ENCODE data around the gene PNPLA2. TPM values are rescaled to one million over a fixed set of nuclear protein-coding genes. Genes with fewer than 3 reads are reported as not detected.

Gene PNPLA2
- total RNA-seq, 2 experiments from 2014 or later, result 19.8 to 41.2 TPM

- intact Hi-C loops (cut with micrococcal nuclease; ENCODE audit: unreplicated experiment), result no loop called here
- no TSS peak for BruUV-seq (replicated peaks)
- Histone ChIP-seq H2AFZ (ENCODE audit: low read length) (no peak overlapping the region), H3K79me2 (ENCODE audit: insufficient read depth, low read depth, low read length) (no peaks in the 10 kb centered on the region), H4K20me1 (ENCODE audit: insufficient read depth, low read length) (no peaks in the 10 kb centered on the region), H3K27ac (ENCODE audit: low read depth, low read length, poor library complexity, severe bottlenecking) (no peak overlapping the region), H3K36me3 (ENCODE audit: insufficient read depth, low read length) (no peaks in the 10 kb centered on the region), H3K4me3 (ENCODE audit: low read depth, low read length, poor library complexity, severe bottlenecking) (no peak overlapping the region), H3K9me2 (ENCODE audit: insufficient read depth, low read length) (no peaks in the 10 kb centered on the region), H3K4me2 (ENCODE audit: low read length) (no peak overlapping the region), H3K4me1 (ENCODE audit: insufficient read depth, low read length, poor library complexity, severe bottlenecking) (no peaks in the 10 kb centered on the region), H3K9me3 (ENCODE audit: low read length) (no peaks in the 10 kb centered on the region)
- TF ChIP-seq EZH2phosphoT487 (IDR thresholded peaks at IDR 0.05; ENCODE audit: borderline replicate concordance, low read depth, low read length) (no peak), CTCF (conservative IDR thresholded peaks at IDR 0.05; ENCODE audit: low read length) (no peak)
- ChIA-PET CTCF (ENCODE audit: unreplicated experiment) (no interaction called here), POLR2A (no interaction called here)
- DNase-seq (ENCODE audit: low spot score), result no peak
Observed at GRCh38 chr11:862081-862661, 43.5 kb downstream of the PNPLA2 start.

GRCh38 chr11:862696-863022, 43.9 kb downstream of the PNPLA2 start:
- Histone ChIP-seq H3K4me1 (ENCODE audit: insufficient read depth, low read length, poor library complexity, severe bottlenecking) (no peaks in the 10 kb centered on the region), H2AFZ (ENCODE audit: low read length) (no peak overlapping the region), H3K79me2 (ENCODE audit: insufficient read depth, low read depth, low read length) (no peaks in the 10 kb centered on the region), H3K4me3 (ENCODE audit: low read depth, low read length, poor library complexity, severe bottlenecking) (no peak overlapping the region), H4K20me1 (ENCODE audit: insufficient read depth, low read length) (no peaks in the 10 kb centered on the region), H3K9me2 (ENCODE audit: insufficient read depth, low read length) (no peaks in the 10 kb centered on the region), H3K27ac (ENCODE audit: low read depth, low read length, poor library complexity, severe bottlenecking) (no peak overlapping the region), H3K4me2 (ENCODE audit: low read length) (no peak overlapping the region), H3K9me3 (ENCODE audit: low read length) (no peaks in the 10 kb centered on the region), H3K36me3 (ENCODE audit: insufficient read depth, low read length) (no peaks in the 10 kb centered on the region)
- TF ChIP-seq CTCF (conservative IDR thresholded peaks at IDR 0.05; ENCODE audit: low read length), result no peak
- DNase-seq (ENCODE audit: low spot score), result no peak
- POLR2A ChIA-PET, result no interaction called here
- no TSS peak for BruUV-seq (replicated peaks)
- intact Hi-C loops (cut with micrococcal nuclease; ENCODE audit: unreplicated experiment), result no loop called here
- CTCF ChIA-PET (ENCODE audit: unreplicated experiment), result no interaction called here

- Histone ChIP-seq H3K36me3 (ENCODE audit: insufficient read depth, low read length) (no peaks in the 10 kb centered on the region), H3K27ac (ENCODE audit: low read depth, low read length, poor library complexity, severe bottlenecking) (no peak overlapping the region), H3K4me1 (ENCODE audit: insufficient read depth, low read length, poor library complexity, severe bottlenecking) (no peaks in the 10 kb centered on the region), H3K79me2 (ENCODE audit: insufficient read depth, low read depth, low read length) (no peaks in the 10 kb centered on the region), H3K4me3 (ENCODE audit: low read depth, low read length, poor library complexity, severe bottlenecking) (no peak overlapping the region), H3K9me3 (ENCODE audit: low read length) (no peaks in the 10 kb centered on the region), H3K4me2 (ENCODE audit: low read length) (no peak overlapping the region), H4K20me1 (ENCODE audit: insufficient read depth, low read length) (no peaks in the 10 kb centered on the region), H3K9me2 (ENCODE audit: insufficient read depth, low read length) (no peaks in the 10 kb centered on the region), H2AFZ (ENCODE audit: low read length) (no peak overlapping the region)
- intact Hi-C loops (cut with micrococcal nuclease; ENCODE audit: unreplicated experiment), result no loop called here
- no peak for DNase-seq (ENCODE audit: low spot score)
- BruUV-seq (replicated peaks), result no TSS peak
- ChIA-PET CTCF (ENCODE audit: unreplicated experiment) (no interaction called here), POLR2A (no interaction called here)
- TF ChIP-seq EZH2phosphoT487 (IDR thresholded peaks at IDR 0.05; ENCODE audit: borderline replicate concordance, low read depth, low read length), result no peak
- TF ChIP-seq CTCF (conservative IDR thresholded peaks at IDR 0.05; ENCODE audit: low read length), result no peak
Observed at GRCh38 chr11:863023-863909, 44.6 kb downstream of the PNPLA2 start.
